GM19468 (cell line): ENCODE results near the gene PLXNA2.

ENCODE experiments used
- ATAC-seq: cut with Tn5 transposase; IDR thresholded peaks from one replicate; pipeline ENCODE4 v1.9.1; 2021; ENCODE audit warnings: mild to moderate bottlenecking, moderate library complexity, moderate number of reproducible peaks; ENCODE audit not compliant: unreplicated experiment; ENCODE audit errors: extremely low read depth

PLXNA2 gene

GRCh38 chr1:208207388-208208131, 36.6 kb downstream of the PLXNA2 start:
- no peak for ATAC-seq

- ATAC-seq, result no peak
Observed at GRCh38 chr1:208206092-208206698, 38.0 kb downstream of the PLXNA2 start.

- no peak for ATAC-seq
Observed at GRCh38 chr1:208205216-208206013, 38.8 kb downstream of the PLXNA2 start.

- no peak for ATAC-seq
Observed at GRCh38 chr1:208204779-208205178, 39.4 kb downstream of the PLXNA2 start.

GRCh38 chr1:208203848-208204609, 40.2 kb downstream of the PLXNA2 start:
- ATAC-seq, result no peak

GRCh38 chr1:208203127-208203847, 40.9 kb downstream of the PLXNA2 start:
- ATAC-seq, result no peak

- ATAC-seq, result no peak
Observed at GRCh38 chr1:208202333-208202995, 41.7 kb downstream of the PLXNA2 start.

GRCh38 chr1:208201229-208201628, 43.0 kb downstream of the PLXNA2 start:
- ATAC-seq, result no peak

GRCh38 chr1:208200116-208200515, 44.1 kb downstream of the PLXNA2 start:
- no peak for ATAC-seq

- ATAC-seq, result no peak
Observed at GRCh38 chr1:208198236-208198635, 45.9 kb downstream of the PLXNA2 start.

- ATAC-seq, result no peak
Observed at GRCh38 chr1:208194944-208195343, 49.2 kb downstream of the PLXNA2 start.

- ATAC-seq, result no peak
Observed at GRCh38 chr1:208192995-208193394, 51.2 kb downstream of the PLXNA2 start.

- ATAC-seq, result no peak
Observed at GRCh38 chr1:208190784-208191183, 53.4 kb downstream of the PLXNA2 start.

- no peak for ATAC-seq
Observed at GRCh38 chr1:208189716-208190115, 54.5 kb downstream of the PLXNA2 start.

- ATAC-seq, result peak; percentile 45
Observed at GRCh38 chr1:208189183-208189582, 55.0 kb downstream of the PLXNA2 start.

- no peak for ATAC-seq
Observed at GRCh38 chr1:208188607-208189006, 55.6 kb downstream of the PLXNA2 start.

GRCh38 chr1:208187499-208188041, 56.6 kb downstream of the PLXNA2 start:
- ATAC-seq, result no peak

- no peak for ATAC-seq
Observed at GRCh38 chr1:208185801-208186231, 58.4 kb downstream of the PLXNA2 start.
